ENCODE results near the gene FLII. TPM values are rescaled to one million over a fixed set of nuclear protein-coding genes. Genes with fewer than 3 reads are reported as not detected.

Gene FLII
- total RNA-seq, 1 donor from 2014 or later: 716 TPM

GRCh38 chr17:18257982-18258355 is 569 bp downstream of the FLII start:
- no peaks in the 10 kb centered on the region for H3K27me3 ChIP-seq
- peak overlapping the region; percentile 83 to 97 for H3K4me3 ChIP-seq
- peaks cover 38 to 40% of the 10 kb centered on the region in 2 donors for H3K36me3 ChIP-seq
- peak overlapping the region; percentile 96 to 100 for H3K27ac ChIP-seq
- H3K4me1 ChIP-seq: peaks cover 22 to 42% of the 10 kb centered on the region in 2 donors
- H3K9me3 ChIP-seq: no peaks in the 10 kb centered on the region
- TF ChIP-seq CTCF (IDR thresholded peaks at IDR 0.05): peak in 1 of 3 experiments; percentile 5
- DNase-seq (ENCODE audit: low spot score in 2 of 2): peak; percentile 72 to 94
- intact Hi-C loops (cut with DNase I): loop anchor here (1.0 to 5.0 kb wide), 2 partner anchors 41 to 75 kb away; partner anchors contain the start of gene ALKBH5

GRCh38 chr17:18257268-18257981 is 1.1 kb downstream of the FLII start:
- no peak for DNase-seq (ENCODE audit: low spot score in 2 of 2)
- no peaks in the 10 kb centered on the region for H3K9me3 ChIP-seq
- peak overlapping the region; percentile 83 to 97 for H3K4me3 ChIP-seq
- H3K27ac ChIP-seq: peak overlapping the region; percentile 96 to 100
- peaks cover 41 to 42% of the 10 kb centered on the region in 2 donors for H3K36me3 ChIP-seq
- no peaks in the 10 kb centered on the region for H3K27me3 ChIP-seq
- intact Hi-C loops (cut with DNase I): loop anchor here (5.0 kb wide), 1 partner anchor 40 kb away; no protein-coding TSS in a partner anchor
- H3K4me1 ChIP-seq: peaks cover 22 to 37% of the 10 kb centered on the region in 2 donors
- no peak for TF ChIP-seq CTCF (IDR thresholded peaks at IDR 0.05)

- H3K36me3 ChIP-seq: peaks cover 47 to 48% of the 10 kb centered on the region in 2 donors
- no peaks in the 10 kb centered on the region for H3K27me3 ChIP-seq
- intact Hi-C loops (cut with DNase I): loop anchor here (5.0 kb wide), 1 partner anchor 39 kb away; no protein-coding TSS in a partner anchor
- peaks cover 20 to 30% of the 10 kb centered on the region in 2 donors for H3K4me1 ChIP-seq
- peak overlapping the region; percentile 4 to 96 for H3K27ac ChIP-seq
- peak overlapping the region in 1 of 2 donors; percentile 83 for H3K4me3 ChIP-seq
- H3K9me3 ChIP-seq: no peaks in the 10 kb centered on the region
- no peak for TF ChIP-seq CTCF (IDR thresholded peaks at IDR 0.05)
- no peak for DNase-seq (ENCODE audit: low spot score in 2 of 2)
These were observed 1.8 kb downstream of the FLII start for GRCh38 chr17:18256776-18257175.

- intact Hi-C loops (cut with DNase I): loop anchor here (5.0 kb wide), 1 partner anchor 39 kb away; no protein-coding TSS in a partner anchor
- peaks cover 15 to 26% of the 10 kb centered on the region in 2 donors for H3K4me1 ChIP-seq
- H3K9me3 ChIP-seq: no peaks in the 10 kb centered on the region
- DNase-seq (ENCODE audit: low spot score in 2 of 2): no peak
- peak overlapping the region in 1 of 2 donors; percentile 96 for H3K27ac ChIP-seq
- H3K36me3 ChIP-seq: peaks cover 52 to 53% of the 10 kb centered on the region in 2 donors
- H3K4me3 ChIP-seq: peak overlapping the region in 1 of 2 donors; percentile 83
- TF ChIP-seq CTCF (IDR thresholded peaks at IDR 0.05): no peak
- no peaks in the 10 kb centered on the region for H3K27me3 ChIP-seq
These were observed 2.2 kb downstream of the FLII start for GRCh38 chr17:18256351-18256750.

GRCh38 chr17:18254888-18255649 is 3.5 kb downstream of the FLII start:
- Histone ChIP-seq H3K27me3 (no peaks in the 10 kb centered on the region), H3K27ac (no peak overlapping the region), H3K9me3 (no peaks in the 10 kb centered on the region), H3K4me1 (peaks cover 15 to 20% of the 10 kb centered on the region in 2 donors), H3K36me3 (peaks cover 64 to 65% of the 10 kb centered on the region in 2 donors), H3K4me3 (no peak overlapping the region)
- no peak for DNase-seq (ENCODE audit: low spot score in 2 of 2)
- no peak for TF ChIP-seq CTCF (IDR thresholded peaks at IDR 0.05)
- intact Hi-C loops (cut with DNase I): loop anchor here (5.0 kb wide), 1 partner anchor 38 kb away; no protein-coding TSS in a partner anchor

Measured in ascending aorta (tissue), 2 donors.